GM18870 (cell line): Measurements from ENCODE around the gene COL20A1.
"Not testable (repeated sequence)": the region's sequence is repeated elsewhere in the genome, so short reads cannot be mapped to it uniquely, and the experiment has no call there.

Source experiments
- ATAC-seq: cut with Tn5 transposase; IDR thresholded peaks from one replicate; pipeline ENCODE4 v1.9.1; 2021; ENCODE audit warnings: moderate library complexity; ENCODE audit not compliant: unreplicated experiment

The COL20A1 gene

DNA sequence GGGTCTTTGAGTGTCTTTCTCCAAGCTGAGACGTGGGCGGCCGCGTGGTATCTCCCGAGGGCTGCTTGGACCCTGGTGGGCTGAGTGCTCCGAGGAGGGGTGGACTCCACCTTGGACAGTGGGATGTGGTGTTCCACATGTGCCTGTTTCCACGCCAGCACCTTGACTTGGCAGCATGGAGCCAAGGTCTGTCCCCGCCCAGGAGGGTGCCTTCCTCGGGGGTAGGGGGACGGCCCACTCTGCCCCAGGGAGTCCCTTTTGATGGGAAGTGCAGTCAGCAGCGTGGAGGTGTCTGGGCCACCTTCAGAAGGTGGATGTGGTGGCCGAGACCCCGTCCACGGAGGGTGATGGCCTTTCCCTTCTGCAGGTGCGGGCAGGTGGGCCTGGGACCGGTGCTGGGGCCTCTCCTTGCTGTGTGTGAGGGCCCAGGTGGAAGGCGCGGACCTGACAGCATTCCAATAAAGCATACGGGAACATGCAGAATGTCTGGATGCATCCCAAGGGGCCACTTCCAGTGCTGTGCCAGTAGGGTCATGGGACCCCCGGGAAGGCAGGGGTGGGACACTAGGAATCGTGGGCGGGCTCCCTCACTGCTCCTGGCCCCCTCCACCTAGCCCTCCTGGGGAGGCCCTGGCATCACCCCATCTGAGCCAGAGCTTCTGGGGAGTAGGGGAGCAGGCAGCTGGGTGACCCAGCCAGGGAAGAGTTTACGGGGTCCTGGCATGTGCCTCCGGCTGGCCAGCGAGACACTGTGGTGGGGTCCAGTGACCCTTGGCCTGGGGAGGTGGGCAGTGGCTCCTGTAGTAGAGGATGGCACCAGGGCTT is 3.5 kb upstream of the COL20A1 start:
- ATAC-seq = no peak

DNA sequence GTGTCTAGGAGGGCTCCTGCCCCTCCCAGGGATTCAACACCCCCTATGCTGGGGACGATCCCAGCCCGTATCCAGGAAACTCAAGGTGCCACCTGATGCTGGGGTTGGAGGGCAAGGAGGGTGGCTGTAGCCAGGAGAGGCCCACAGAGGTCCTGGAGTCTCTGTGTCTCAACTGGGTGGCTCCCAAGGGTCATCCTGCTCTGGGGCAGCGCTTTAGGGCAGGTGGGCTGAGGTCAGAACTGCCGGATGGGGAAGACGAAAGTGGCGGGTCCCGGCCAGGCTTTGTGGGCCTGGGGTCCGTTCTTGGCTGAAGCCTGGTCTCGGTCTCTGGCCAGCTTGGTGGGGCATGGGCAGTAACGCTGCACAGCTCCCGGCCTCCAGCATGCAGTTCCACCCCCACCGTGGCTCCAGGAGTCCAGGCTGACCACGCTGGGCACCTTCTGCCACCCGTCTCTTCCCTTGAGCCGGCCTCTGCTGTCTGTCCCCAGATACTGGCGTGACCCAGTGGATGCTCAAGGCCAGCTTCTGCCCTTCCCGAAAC is 2.8 kb upstream of the COL20A1 start:
- no peak for ATAC-seq

DNA sequence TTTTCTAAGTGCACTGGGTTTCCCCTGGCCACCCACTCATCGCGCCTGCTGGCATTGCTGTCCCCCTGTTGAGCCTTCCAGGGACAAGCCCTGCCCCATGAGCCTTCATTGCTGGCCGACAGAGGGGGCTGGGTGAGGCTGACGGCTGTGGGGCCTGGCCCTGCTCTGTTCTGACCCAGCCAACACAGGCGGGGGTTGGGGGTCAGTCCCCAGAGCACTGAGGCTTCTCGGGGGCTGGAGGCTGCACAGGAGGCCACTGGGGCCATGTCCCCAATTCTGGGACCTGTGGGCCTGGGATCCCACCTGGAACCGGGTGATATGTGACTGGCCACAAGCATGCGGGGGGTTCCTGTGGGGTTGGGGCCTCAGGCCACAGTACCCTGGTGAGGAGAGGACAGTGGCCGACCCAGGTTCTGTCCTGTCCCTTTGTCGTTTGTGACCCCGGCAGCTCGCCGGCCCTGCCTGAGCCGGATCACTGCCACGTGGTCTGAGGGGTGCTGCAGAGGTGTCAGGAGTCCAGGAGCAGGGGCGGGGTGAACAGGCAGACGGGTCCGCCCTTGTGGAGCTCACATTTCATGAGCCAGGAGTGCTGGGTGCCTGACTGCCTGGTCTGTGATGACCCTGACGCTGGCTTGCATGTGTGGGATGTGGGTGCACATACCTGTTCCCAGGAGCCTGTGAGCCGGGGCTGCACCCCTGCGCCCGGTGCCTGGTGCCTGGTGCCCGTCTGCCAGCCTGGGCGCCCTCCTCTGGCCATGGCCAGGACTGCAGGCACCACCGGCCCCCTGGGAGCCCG is 2.1 kb upstream of the COL20A1 start:
- ATAC-seq = no peak

DNA sequence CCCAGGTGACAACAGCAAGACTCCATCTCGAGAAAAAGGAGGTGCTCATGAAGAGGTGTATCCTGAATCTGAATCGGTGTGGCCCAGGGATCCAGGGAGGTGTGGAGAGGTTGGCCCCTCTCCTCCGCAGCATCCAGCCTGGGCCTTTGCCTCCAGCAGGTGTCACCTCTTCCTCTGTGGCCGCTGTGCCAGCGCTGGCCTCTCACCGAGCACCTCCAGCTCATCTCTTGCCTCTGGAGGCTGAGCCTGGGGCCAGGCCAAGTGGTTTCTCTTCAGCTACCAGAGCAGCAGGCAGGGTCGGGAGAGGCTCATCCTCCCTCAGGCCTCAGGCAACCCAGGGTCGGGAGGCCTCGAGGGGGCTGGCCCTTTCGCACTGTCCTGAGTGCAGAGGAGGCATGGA is 1.2 kb upstream of the COL20A1 start:
- ATAC-seq = no peak

DNA sequence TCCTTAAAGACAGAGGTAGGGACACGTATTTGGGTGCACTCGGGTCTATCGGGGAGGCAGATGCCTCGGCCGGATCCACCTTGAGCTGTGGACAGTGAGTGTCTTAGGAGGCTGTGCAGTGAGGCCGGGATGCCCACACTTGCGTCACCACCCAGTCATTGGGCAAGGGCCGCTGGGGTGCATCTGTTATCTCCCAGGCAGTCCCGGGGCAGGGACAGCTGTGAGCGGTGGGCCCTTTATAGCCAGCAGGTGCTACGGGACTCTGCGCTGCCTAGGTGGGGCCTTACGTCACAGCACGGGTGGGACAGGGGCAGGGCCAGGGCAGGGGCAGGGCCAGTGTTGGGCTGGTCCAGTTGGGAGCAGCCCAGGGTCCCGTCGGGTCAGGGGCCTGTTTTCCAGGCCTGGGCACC is 689 bp upstream of the COL20A1 start:
- ATAC-seq = no peak

DNA sequence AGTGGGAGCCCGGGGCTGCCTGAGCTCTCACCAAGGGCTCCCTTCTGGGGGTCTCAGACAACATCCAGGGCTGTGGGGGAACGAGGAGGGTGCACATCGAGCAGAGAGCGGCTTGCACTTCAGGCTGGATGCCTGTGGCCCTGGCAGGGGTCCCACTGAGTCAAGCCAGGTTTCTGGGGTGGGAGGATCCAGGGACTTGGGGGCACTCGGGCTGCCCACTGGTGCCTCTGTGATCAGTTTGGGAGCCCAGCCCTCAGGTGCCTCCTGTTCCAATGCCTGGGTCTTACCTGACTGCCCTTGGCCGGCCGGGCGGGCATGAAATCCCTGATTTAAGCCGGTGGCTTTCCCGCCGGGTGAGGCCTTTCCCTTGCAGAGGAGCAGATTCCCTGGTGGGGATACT is 470 bp downstream of the COL20A1 start:
- ATAC-seq = no peak

DNA sequence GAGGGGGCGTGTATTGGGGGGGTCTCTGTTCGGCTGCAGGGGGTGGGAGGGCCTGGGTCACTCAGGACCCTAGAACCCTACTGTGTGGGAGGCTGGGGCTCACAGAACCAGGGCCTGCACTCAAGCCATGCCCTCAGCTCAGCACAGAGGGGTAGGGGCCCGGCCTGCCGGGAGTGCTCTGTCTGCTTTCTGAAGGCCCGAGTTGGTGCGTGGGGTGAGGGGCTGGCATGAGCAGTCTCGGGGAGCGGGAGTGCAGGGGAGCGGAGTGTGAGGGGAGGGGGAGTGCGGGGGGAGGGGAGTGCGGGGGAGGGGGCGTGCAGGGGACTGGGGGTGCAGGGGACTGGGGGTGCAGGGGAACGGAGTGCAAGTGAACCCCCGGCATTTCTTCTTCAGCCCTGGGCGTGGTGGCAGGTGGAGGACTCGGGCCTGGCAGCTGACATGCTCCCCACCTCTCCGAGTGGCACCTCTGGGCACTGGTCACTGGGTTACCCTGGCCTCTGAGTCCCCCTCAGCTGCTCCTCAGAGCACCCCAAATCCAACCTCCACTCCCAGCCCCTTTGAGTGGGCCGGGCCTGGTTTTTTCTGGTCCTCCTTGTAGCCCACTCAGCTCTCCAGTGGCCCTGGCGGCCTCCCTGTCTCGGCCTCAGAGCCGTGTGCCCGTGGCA is 1.0 kb downstream of the COL20A1 start:
- no peak for ATAC-seq

DNA sequence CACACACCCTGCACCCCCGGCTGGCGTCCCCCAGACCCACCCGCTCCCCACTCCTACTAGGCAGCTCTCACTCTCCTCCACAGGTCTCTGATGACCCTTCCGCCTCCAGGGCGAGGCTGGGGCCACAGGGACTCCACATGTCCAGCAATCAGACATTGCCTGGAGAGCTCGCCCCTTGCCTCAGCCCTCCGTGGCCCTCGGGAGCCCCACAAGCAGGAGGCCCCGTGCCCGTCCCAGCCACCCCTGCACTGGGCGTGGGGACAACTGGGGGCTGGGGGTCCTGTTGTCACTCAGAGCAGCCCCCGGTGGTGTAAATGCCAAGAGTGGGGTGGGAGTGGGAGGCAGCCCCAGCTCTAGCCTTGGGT is 1.5 kb downstream of the COL20A1 start:
- ATAC-seq = no peak

DNA sequence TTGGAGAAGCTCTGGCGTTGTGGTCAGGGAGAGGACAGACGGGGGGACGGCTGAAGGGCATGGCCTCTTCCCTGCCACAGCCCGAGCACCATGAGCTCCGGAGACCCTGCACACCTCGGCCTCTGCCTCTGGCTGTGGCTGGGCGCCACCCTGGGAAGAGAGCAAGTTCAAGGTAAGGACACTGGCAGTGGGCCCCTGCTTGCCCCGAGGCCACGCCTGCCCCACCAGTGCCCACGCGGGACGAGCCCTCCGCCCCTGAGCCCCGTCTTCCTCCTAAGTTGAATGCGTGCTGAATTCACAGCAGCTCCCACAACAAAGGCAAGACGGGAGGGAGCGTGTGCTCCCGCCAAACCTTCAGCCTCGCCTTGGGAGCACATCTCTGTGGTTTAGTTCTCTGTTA is 2.0 kb downstream of the COL20A1 start:
- no peak for ATAC-seq

DNA sequence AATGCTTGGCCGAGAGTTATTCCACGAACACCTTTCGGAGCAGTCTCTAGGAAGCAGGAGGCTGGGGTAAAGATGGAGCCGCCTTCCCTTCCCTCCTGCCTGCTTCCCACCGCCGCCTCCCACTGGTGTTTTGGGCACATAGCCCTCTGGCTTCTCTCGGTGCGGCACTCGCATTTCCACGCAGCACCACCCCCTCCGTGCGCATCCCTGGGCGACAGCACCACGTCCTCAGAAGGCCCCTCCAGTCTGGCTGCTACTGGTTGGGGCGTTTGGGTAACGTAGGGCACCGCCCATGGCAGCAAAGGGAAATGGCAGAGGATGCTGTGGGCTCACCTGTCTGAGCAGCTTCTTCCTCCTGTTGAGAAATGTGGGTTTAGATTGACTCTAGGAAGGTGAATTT is 2.4 kb downstream of the COL20A1 start:
- ATAC-seq = no peak

DNA sequence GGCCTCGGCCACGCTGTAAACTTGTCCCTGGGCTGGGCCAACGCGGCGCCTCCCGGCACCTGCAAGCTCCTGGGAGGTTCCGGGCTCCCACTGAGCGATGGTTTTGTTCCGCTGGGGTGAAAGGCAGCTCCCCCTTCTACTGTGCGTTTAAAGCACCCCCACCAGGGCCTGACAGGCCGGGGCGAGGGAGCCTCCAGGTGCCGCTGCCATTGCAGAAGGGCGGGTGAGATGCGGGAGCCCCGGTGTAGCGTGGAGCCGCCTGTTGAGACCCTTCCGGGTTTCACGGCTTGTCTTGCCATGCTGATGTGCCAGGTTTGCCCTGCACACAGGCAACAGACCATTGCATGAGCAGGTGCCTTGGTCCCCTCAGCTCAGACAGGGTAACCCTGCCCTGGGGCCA is 2.9 kb downstream of the COL20A1 start:
- ATAC-seq = no peak

DNA sequence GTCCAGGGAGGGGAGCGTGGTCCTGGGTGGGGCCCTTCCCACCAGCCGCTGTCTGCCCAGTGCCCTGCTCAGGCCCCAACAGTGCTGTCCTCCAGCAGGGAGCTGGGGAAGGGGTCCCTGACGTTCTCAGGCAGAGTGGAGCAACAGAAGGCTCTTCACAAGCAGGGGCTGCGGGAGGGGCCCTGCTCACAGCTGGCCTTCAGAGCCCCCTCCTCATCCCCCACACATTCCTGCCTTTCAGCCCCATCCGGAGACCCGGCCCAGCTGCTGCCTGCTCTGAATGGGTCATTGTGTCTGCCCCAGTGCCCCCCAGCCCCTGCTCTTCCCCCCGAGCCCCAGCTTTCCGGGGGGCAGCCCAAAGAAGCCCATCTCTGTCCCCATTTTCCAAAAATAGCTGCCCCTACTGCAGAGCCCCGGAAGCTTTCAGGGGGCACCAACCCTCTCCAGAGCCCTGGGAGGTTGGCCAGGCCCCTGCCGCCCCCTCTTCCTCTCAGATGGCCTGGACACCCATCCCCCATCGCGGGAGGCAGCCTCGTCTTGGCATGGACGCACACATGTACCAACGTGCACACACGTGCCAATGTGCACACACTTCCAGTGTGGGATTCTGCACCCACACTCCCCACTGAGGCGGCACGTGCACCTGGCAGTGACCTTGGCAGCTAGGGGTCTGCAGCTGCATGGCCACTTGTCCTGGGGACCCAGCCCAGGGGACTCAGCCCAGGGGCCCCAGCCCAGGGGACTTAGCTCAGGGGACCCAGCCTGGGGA is 3.7 kb downstream of the COL20A1 start:
- ATAC-seq = no peak

DNA sequence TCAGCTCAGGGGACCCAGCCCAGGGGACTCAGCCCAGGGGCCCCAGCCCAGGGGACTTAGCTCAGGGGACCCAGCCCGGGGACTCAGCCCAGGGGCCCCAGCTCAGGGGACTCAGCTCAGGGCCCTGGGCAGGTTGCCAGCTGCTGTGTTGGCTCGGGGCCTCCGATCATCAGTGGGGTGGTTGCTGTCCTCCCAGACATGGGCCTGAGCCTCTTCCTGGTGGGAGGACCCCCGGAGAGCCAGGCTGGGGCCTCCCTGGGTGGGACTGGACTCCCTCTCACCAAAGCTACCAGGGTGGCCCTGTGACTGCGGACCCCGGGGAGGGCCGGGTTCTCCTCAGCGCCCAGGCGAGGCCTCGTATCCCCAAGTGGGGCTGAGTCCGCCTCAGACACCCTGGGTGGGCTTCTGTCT is 4.4 kb downstream of the COL20A1 start:
- ATAC-seq = no peak

DNA sequence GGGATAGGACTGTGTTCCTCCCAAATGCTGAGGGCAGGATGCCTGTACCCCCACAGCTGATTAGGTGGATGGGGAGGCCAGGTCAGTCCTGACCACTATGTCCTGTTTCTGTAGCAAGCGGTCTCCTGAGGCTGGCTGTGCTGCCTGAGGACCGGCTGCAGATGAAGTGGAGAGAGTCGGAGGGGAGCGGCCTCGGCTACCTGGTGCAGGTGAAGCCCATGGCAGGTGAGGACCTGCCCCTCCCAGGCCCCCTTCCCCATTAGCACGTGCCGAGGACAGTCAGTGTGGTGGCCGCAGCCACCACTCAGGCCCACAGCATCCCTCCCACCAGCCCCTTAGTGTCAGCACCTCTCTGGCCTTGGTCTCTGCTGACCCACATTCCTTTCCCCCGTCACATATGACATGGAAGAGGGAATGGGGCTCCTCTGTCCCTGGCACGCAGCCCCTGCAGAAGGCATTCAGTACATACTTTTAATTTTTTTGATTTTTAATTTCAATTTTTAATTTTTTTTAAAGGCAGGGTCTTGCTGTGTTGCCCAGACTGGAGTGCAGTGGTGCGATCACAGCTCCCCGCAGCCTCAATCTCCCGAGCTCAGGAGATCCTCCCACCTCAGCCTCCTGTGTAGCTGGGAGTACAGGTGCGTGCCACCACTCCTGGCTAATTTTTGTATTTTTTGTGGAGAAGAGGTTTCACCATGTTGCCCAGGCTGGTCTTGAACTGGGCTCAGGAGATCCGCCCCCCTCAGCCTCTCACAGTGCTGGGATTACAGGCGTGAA is 5.0 kb downstream of the COL20A1 start:
- no peak for ATAC-seq

DNA sequence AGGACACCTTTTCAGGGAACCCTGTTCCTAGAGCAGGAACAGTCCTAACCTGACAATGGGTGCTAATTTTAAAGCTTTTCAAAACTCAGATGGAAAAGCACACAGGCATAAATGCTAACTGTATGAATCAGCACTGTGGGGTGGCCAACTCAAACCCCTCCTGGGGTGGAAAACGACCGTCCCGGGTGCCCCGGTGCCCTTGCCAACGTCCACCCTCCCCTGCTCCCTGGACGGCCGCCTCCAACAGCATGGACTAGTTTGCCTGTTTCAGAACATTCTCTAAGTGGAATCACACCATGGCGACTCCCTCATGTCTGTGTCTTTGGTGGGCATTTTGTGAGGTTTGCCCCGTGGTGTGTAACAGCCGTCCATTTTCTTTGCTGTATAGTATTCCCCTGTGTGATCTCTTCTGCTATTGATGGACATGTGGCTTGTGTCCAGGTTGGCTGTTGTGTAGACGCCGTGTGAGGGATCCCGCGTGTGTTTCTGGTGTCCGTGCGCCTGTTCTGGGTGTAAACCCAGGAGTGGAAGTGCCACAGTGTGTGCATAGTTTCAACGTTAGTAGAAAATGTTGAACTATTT is 5.8 kb downstream of the COL20A1 start:
- no peak for ATAC-seq

DNA sequence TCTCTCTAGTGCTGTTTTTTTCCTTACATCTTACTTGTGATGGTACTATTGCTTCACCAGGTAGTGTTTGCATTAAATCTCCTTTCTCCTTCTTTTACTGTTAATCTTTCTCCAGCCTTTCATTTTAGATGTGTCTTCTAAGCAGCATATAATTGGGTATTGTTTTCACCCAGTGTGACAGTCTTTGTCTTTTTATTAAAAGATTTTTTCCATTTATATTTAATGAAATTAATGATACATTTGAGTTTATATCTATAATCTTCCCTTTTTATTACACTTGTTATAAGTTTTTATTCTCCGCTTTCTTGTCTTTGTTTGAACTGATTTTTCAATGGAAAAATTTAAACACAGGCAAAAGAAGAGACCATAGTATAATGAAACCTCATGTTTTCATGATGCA is 8.7 kb downstream of the COL20A1 start:
- no peak for ATAC-seq

DNA sequence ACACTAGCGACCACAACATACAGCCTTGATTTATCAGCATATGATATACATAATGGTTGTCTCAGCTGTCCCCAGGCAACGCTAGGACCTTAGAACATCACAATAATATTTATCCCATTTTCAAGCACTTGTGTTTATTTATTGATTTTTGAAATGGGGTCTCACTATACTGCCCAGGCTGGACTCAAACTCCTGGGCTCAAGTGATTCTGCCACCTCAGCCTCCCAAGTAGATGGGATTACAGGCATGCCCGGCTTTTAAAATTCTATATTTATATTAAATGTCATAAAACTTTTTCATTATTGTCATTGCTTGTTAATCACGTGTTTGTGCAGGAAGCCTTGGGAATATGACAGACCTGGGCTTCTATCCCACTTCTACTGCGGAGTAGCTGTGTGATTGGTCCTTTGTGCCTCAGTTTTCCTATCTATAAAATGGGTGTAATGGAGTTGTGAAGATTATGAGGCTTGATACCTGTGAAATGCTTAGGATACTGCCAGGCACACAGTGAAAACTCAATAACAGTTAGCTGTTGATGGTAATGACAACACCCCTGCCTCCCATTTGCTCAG is 10.2 kb downstream of the COL20A1 start:
- no peak for ATAC-seq

DNA sequence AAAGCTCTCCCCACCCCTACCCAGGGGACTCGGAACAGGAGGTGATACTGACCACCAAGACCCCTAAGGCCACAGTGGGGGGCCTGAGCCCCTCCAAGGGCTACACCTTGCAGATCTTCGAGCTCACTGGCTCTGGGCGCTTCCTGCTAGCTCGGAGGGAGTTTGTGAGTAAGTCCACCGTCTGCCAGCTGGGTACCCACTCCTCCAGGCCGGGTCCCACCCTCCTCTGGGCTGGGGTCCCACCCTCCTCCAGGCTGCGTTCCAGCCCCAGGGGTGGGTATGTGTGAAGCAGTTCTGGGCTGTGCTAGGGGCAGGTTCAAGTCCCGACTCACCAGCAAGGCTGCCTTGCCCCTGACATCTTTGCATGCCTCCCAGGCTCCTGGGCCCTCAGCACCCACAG is 12.4 kb downstream of the COL20A1 start:
- ATAC-seq = no peak

DNA sequence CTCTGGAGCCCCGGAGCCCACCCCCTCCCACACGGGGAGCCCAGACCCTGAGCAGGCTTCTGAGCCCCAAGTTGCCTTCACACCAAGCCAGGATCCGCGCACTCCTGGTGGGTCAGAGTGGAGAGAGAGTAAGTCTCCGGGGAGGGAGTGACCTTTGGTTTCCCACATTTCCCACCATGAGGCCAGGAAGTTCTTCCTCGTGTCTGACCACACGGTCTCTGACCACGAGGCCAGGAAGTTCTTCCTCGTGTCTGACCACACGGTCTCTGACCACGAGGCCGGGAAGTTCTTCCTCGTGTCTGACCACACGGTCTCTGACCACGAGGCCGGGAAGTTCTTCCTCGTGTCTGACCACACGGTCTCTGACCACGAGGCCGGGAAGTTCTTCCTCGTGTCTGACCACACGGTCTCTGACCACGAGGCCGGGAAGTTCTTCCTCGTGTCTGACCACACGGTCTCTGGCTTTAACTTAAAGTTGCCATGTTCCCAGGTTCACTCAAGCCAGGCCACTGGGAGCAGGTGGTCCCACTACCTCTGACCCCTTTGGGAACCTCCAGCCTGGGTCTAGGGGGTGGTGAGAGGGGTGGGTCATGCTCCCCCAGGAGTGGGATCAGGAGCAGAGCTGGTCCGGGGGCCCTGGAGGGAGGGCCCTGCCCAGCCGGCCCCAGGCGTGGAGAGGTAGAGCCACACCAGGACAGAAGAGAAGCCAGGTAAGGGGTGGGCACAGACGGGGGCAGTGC is 13.1 kb downstream of the COL20A1 start:
- not testable (repeated sequence) for ATAC-seq
